Vagina (tissue), 2 donors: ENCODE measurements around the gene RPTOR. TPM values are rescaled to one million over a fixed set of nuclear protein-coding genes. Genes with fewer than 3 reads are reported as not detected.

Experiments used
- DNase-seq, 2 donors: peaks; one replicate each; pipeline ENCODE4 v3.0.0-alpha.2; 2017; ENCODE audit errors: extremely low spot score in 2 of 2
- H3K27ac ChIP-seq: fragments of 200-600 bp; sonication (generic); one replicate; pipeline ENCODE4 v1.5.1; 2019
- H3K27me3 ChIP-seq: fragments of 200-600 bp; sonication (generic); one replicate; pipeline ENCODE4 v1.5.1; 2019
- H3K36me3 ChIP-seq, 2 donors: fragments of 200-600 bp; sonication (generic); one replicate each; pipeline ENCODE4 v1.5.1; 2017 to 2019
- H3K4me1 ChIP-seq: fragments of 200-600 bp; sonication (generic); one replicate; pipeline ENCODE4 v1.5.1; 2019
- H3K4me3 ChIP-seq, 2 donors: fragments of 200-600 bp; sonication (generic); 1 replicate in 1 of 2; 2 replicates in 1 of 2; pipeline ENCODE4 v1.5.1; 2016 to 2019
- H3K9me3 ChIP-seq: fragments of 200-600 bp; sonication (generic); one replicate; pipeline ENCODE4 v1.5.1; 2019
- CTCF ChIP-seq, 3 experiments: fragments of 450-650 bp in 2 of 3; fragments of 200-600 bp in 1 of 3; sonication (generic) in 1 of 3; IDR thresholded peaks; one replicate each; pipeline ENCODE4 v1.5.1; 2017 to 2019; ENCODE audit warnings: antibody characterized with exemption in 3 of 3, mild to moderate bottlenecking in 2 of 3, moderate library complexity in 2 of 3
- POLR2A ChIP-seq, 2 donors: fragments of 450-650 bp; IDR thresholded peaks; one replicate each; pipeline ENCODE4 v1.6.1; 2017; ENCODE audit warnings: antibody characterized with exemption in 2 of 2, mild to moderate bottlenecking in 2 of 2, moderate library complexity in 2 of 2
- POLR2AphosphoS5 ChIP-seq, 2 donors: sonication (generic); formaldehyde crosslinking; IDR thresholded peaks; one replicate each; pipeline ENCODE4 v1.9.0; 2017; ENCODE audit warnings: antibody characterized with exemption in 2 of 2, mild to moderate bottlenecking in 2 of 2, low read depth in 1 of 2; ENCODE audit not compliant: insufficient read depth in 1 of 2
- intact Hi-C: fragments of 100-400 bp; cut with DNase I; formaldehyde crosslinking; loops from one replicate; pipeline ENCODE4 v1.15.1; 2023
- total RNA-seq: library from RNA; depleted of rRNA; stranded (reverse); fragments of >200 nt; gene quantifications from one replicate; pipeline ENCODE4 v1.2.3, GENCODE V29; 2016

Gene RPTOR
- total RNA-seq, 1 donor from 2014 or later: 38.3 TPM

GRCh38 chr17:80955671-80956280, 411.1 kb downstream of the RPTOR start:
- Histone ChIP-seq H3K4me1 (peaks cover 19% of the 10 kb centered on the region), H3K9me3 (no peaks in the 10 kb centered on the region), H3K27me3 (no peaks in the 10 kb centered on the region), H3K36me3 (peaks cover 0 to 5% of the 10 kb centered on the region in 2 donors), H3K4me3 (no peak overlapping the region), H3K27ac (no peak overlapping the region)
- TF ChIP-seq POLR2A (IDR thresholded peaks at IDR 0.05) (no peak), CTCF (IDR thresholded peaks at IDR 0.05) (no peak), POLR2AphosphoS5 (IDR thresholded peaks at IDR 0.05; ENCODE audit: insufficient read depth in 1 of 2, low read depth in 1 of 2) (no peak)
- intact Hi-C loops: no loop called here
- DNase-seq: no peak

DNA sequence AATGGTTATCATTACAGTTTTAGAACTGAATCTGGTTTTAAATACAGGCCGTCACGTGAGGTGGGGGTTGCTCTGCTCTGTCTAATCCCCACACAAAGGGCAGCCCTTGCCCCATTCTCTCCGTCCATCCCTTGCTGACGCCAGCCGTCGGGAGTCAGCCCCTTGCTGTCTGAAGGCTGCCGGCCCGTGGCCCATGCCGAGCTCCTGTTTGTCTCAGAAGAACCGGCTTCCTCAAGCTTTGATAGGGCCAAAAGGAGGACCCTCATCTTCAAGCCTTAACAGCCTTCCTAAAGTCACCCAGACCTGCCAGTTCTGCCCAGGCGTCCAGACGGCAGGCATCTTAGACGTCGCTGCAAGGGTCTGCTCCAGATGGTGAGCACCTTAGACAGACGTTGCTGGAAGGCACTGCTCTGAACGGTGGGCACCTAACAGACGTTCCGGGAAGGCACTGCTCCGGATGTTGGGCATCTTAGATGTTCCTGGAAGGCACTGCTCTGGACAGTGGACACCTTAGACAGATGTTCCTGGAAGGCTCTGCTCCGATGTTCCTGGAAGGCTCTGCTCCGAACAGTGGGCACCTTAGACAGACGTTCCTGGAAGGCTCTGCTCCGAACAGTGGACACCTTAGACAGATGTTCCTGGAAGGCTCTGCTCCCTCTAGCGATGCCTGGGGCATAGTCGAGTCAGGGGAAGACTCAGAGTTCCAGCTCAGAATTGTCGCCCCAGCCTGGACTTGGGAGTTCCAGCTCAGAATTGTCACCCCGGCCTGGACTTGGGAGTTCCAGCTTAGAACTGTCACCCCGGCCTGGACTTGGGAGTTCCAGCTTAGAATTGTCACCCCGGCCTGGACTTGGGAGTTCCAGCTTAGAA, 411.9 kb downstream of the RPTOR start:
- H3K4me3 ChIP-seq: no peak overlapping the region
- DNase-seq: no peak
- peaks cover 19% of the 10 kb centered on the region for H3K4me1 ChIP-seq
- no peaks in the 10 kb centered on the region for H3K36me3 ChIP-seq
- no peaks in the 10 kb centered on the region for H3K9me3 ChIP-seq
- H3K27me3 ChIP-seq: no peaks in the 10 kb centered on the region
- intact Hi-C loops: no loop called here
- no peak overlapping the region for H3K27ac ChIP-seq
- TF ChIP-seq POLR2AphosphoS5 (IDR thresholded peaks at IDR 0.05; ENCODE audit: insufficient read depth in 1 of 2, low read depth in 1 of 2) (no peak), CTCF (IDR thresholded peaks at IDR 0.05) (no peak), POLR2A (IDR thresholded peaks at IDR 0.05) (no peak)

DNA sequence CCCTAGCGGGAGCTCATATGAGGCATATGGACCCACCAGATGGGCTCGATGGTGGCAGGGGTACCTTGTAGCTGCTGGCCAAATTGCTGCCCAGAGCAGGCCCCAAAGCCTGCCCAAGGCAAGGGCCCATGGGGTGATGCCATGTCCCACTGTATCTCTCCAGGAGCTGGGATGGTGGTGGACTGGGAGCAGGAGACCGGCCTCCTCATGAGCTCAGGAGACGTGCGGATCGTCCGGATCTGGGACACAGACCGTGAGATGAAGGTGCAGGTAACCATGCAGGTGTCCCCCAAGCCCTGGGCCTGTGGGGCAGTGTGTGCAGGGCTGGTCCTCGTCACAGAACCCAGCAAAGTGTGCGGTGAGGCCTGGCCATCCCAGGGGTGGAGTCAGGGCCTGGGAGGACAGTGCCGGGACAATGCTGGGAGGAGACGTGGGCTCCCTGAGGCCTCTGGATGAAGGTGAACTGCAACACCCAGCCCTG, 412.9 kb downstream of the RPTOR start:
- no peak for DNase-seq
- H3K9me3 ChIP-seq: no peaks in the 10 kb centered on the region
- H3K4me3 ChIP-seq: no peak overlapping the region
- no peak overlapping the region for H3K27ac ChIP-seq
- no peaks in the 10 kb centered on the region for H3K36me3 ChIP-seq
- TF ChIP-seq POLR2A (IDR thresholded peaks at IDR 0.05) (no peak), CTCF (IDR thresholded peaks at IDR 0.05) (no peak)
- no peaks in the 10 kb centered on the region for H3K27me3 ChIP-seq
- intact Hi-C loops: no loop called here
- H3K4me1 ChIP-seq: peaks cover 19% of the 10 kb centered on the region

DNA sequence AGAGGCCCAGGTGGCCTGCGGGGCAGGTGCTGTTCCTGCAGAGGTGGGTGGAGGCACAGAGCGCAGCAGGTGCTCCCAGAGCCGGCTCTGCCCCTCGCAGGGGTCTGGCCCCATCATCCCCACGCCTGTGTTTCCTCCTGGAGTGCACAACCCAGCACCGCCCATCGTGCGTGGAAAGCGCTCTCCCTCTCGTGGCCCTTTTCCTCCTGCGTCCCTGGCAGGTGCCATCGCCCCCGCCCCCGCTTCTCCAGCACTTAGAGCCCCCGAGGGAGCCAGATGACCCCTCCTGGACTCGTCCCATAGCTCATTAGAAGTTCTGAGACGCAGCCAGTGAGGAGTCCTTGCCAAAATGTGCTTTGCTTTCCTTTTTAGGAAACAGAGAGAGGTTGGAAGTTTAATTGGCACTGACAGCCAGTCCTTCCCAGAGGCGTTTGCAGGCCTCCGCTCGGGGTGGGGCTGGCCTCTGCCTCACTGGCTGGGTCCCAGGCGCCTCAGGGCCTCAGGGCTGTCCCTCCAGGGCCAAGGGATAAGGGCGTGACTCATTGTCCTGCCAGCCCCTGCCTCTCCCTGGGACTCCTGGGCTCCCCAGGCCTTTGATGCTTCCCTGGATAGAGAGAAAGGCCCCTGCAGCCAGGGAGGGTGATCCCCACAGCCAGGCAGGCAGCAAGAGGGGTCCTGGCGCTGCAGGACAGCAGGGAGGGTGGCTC, 414.8 kb downstream of the RPTOR start:
- intact Hi-C loops: no loop called here
- no peak for DNase-seq
- Histone ChIP-seq H3K27ac (peak overlapping the region; percentile 70), H3K4me3 (no peak overlapping the region), H3K36me3 (peaks cover 0 to 4% of the 10 kb centered on the region in 2 donors), H3K27me3 (no peaks in the 10 kb centered on the region), H3K9me3 (no peaks in the 10 kb centered on the region), H3K4me1 (peaks cover 19% of the 10 kb centered on the region)
- TF ChIP-seq POLR2AphosphoS5 (IDR thresholded peaks at IDR 0.05; ENCODE audit: insufficient read depth in 1 of 2, low read depth in 1 of 2) (peak; percentile 64 to 76), CTCF (IDR thresholded peaks at IDR 0.05) (no peak)
